Middle frontal gyrus (tissue), 1 donor: ENCODE measurements around the gene SLX9.
"Not testable (repeated sequence)": the region's sequence is repeated elsewhere in the genome, so short reads cannot be mapped to it uniquely, and the experiment has no call there.

Source experiments
- DNase-seq: peaks from one replicate; pipeline ENCODE4 v3.0.0-alpha.2; 2015; ENCODE audit warnings: low spot score; ENCODE audit errors: extremely low spot score

The SLX9 gene

GRCh38 chr21:44914176-44914874, 25.5 kb upstream of the SLX9 start:
- no peak for DNase-seq

- no peak for DNase-seq
Observed at GRCh38 chr21:44916965-44917364, 22.9 kb upstream of the SLX9 start.

GRCh38 chr21:44917446-44918106, 22.3 kb upstream of the SLX9 start:
- DNase-seq = no peak

GRCh38 chr21:44918107-44918470, 21.7 kb upstream of the SLX9 start:
- no peak for DNase-seq

GRCh38 chr21:44918581-44919033, 21.2 kb upstream of the SLX9 start:
- no peak for DNase-seq

GRCh38 chr21:44919111-44919912, 20.5 kb upstream of the SLX9 start:
- DNase-seq = no peak

- DNase-seq = no peak
Observed at GRCh38 chr21:44919913-44920693, 19.7 kb upstream of the SLX9 start.

GRCh38 chr21:44920694-44921604, 18.9 kb upstream of the SLX9 start, which contains the start of gene ITGB2:
Gene ITGB2 (minus strand): TSS chr21:44920899. CDS start chr21:44910782, 10,117 bp downstream.
- no peak for DNase-seq

GRCh38 chr21:44921928-44922327, 17.9 kb upstream of the SLX9 start:
- no peak for DNase-seq

GRCh38 chr21:44923480-44924084, 16.2 kb upstream of the SLX9 start:
- no peak for DNase-seq

- DNase-seq = no peak
Observed at GRCh38 chr21:44924606-44925377, 15.0 kb upstream of the SLX9 start.

- DNase-seq = no peak
Observed at GRCh38 chr21:44925378-44925755, 14.5 kb upstream of the SLX9 start.

- DNase-seq = no peak
Observed at GRCh38 chr21:44926331-44927101, 13.3 kb upstream of the SLX9 start.

- DNase-seq = no peak
Observed at GRCh38 chr21:44927259-44927586, 12.6 kb upstream of the SLX9 start.

GRCh38 chr21:44927587-44928461, 12.0 kb upstream of the SLX9 start:
- DNase-seq = no peak

- DNase-seq = not testable (repeated sequence)
Observed at GRCh38 chr21:44928500-44929241, 11.2 kb upstream of the SLX9 start.
